ENCODE data around the gene ST6GALNAC4. TPM values are rescaled to one million over a fixed set of nuclear protein-coding genes. Genes with fewer than 3 reads are reported as not detected.

The ST6GALNAC4 gene
- total and polyA plus RNA-seq, 9 of the 15 experiments (the other 6 are each of a cell fraction or from before 2014, with no cell fraction given): 2.6 to 43.1 (median 15.4) TPM

- Histone ChIP-seq H3K9ac (ENCODE audit: insufficient read depth in 1 of 2, low read depth in 2 of 2, low read length in 2 of 2) (peak overlapping the region in 1 of 2 experiments; percentile 48; a peak in 1 of 4 replicates), H3K27ac (ENCODE audit: extremely low read depth, low read depth, low read length) (no peak overlapping the region)
- intact Hi-C loops (cut with micrococcal nuclease): no loop called here
Measured at GRCh38 chr9:127963041-127963358, 46.2 kb upstream of the ST6GALNAC4 start.

GRCh38 chr9:127962278-127962677 lies 45.4 kb upstream of the ST6GALNAC4 start:
- no peaks in the 10 kb centered on the region for H3K36me3 ChIP-seq (ENCODE audit: control insufficient read depth, insufficient read depth, low read length)
- H3K4me2 ChIP-seq (ENCODE audit: insufficient read depth, low read length): no peak overlapping the region
- in situ Hi-C loops (cut with MboI): loop anchor here (10.0 kb wide), 1 partner anchor 73 kb away; no protein-coding TSS in a partner anchor
- ATAC-seq: no peak
- POLR2A ChIA-PET: interaction anchor here (0.6 to 1.1 kb wide), 4 partner anchors 12 to 354 kb away, joined by 3 read pairs; no protein-coding TSS in a partner anchor
- H3K27ac ChIP-seq (ENCODE audit: extremely low read depth, low read depth, low read length): no peak overlapping the region
- peaks cover 70% of the 10 kb centered on the region for H3K79me2 ChIP-seq (ENCODE audit: control insufficient read depth, insufficient read depth, low read length)
- H3K27me3 ChIP-seq (ENCODE audit: control insufficient read depth in 2 of 2, insufficient read depth in 2 of 2, low read length in 2 of 2): no peaks in the 10 kb centered on the region
- intact Hi-C loops (cut with micrococcal nuclease): no loop called here
- TF ChIP-seq BRF2 (IDR thresholded peaks at IDR 0.05; ENCODE audit: borderline replicate concordance, insufficient read depth, insufficient read length) (no peak), SMARCE1 (IDR thresholded peaks at IDR 0.05) (no peak), ZNF184 (CRISPR knock-in tag; IDR thresholded peaks at IDR 0.05) (no peak)
- peaks cover 35 to 58% of the 10 kb centered on the region in 2 experiments for H3K4me1 ChIP-seq (replicated peaks in 1 of 2; ENCODE audit: control insufficient read depth in 2 of 2, insufficient read depth in 2 of 2, low read length in 2 of 2)
- WGBS (ENCODE audit: insufficient coverage, low coverage, missing lambda C conversion rate): 36% methylated on average over 3 of the region's 3 CpGs
- DNase-seq (ENCODE audit: extremely low read depth in 1 of 4, low spot score in 3 of 4): no peak
- H3K9ac ChIP-seq (ENCODE audit: insufficient read depth in 1 of 2, low read depth in 2 of 2, low read length in 2 of 2): no peak overlapping the region
- H2AFZ ChIP-seq (ENCODE audit: low read depth, low read length): no peak overlapping the region
- H3K9me1 ChIP-seq (ENCODE audit: control insufficient read depth, insufficient read depth, low read length): no peaks in the 10 kb centered on the region
- H4K20me1 ChIP-seq (replicated peaks; ENCODE audit: control insufficient read depth, insufficient read depth, low read length): peaks cover 4% of the 10 kb centered on the region; the same call in 1 of the 2 replicates
- no peak overlapping the region for H3K4me3 ChIP-seq
- H3K9me3 ChIP-seq (replicated peaks; ENCODE audit: control insufficient read depth, insufficient read depth, low read depth, low read length): no peaks in the 10 kb centered on the region
- BruUV-seq (replicated peaks): no TSS peak
- no peak for FAIRE-seq
- CTCF ChIA-PET (ENCODE audit: low intra/inter-chr PET ratio): no interaction called here

More at GRCh38 chr9:127963041-127963358, 46.2 kb upstream of the ST6GALNAC4 start:
- Histone ChIP-seq H4K20me1 (replicated peaks; ENCODE audit: control insufficient read depth, insufficient read depth, low read length) (peaks cover 4% of the 10 kb centered on the region; the same call in 1 of the 2 replicates), H2AFZ (ENCODE audit: low read depth, low read length) (no peak overlapping the region), H3K4me2 (ENCODE audit: insufficient read depth, low read length) (no peak overlapping the region), H3K4me1 (replicated peaks in 1 of 2; ENCODE audit: control insufficient read depth in 2 of 2, insufficient read depth in 2 of 2, low read length in 2 of 2) (peaks cover 36 to 65% of the 10 kb centered on the region in 2 experiments), H3K27me3 (ENCODE audit: control insufficient read depth in 2 of 2, insufficient read depth in 2 of 2, low read length in 2 of 2) (no peaks in the 10 kb centered on the region), H3K9me1 (ENCODE audit: control insufficient read depth, insufficient read depth, low read length) (no peaks in the 10 kb centered on the region), H3K79me2 (ENCODE audit: control insufficient read depth, insufficient read depth, low read length) (peaks cover 70% of the 10 kb centered on the region), H3K4me3 (no peak overlapping the region), H3K9me3 (replicated peaks; ENCODE audit: control insufficient read depth, insufficient read depth, low read depth, low read length) (no peaks in the 10 kb centered on the region), H3K36me3 (ENCODE audit: control insufficient read depth, insufficient read depth, low read length) (no peaks in the 10 kb centered on the region)
- no peak for DNase-seq (ENCODE audit: extremely low read depth in 1 of 4, low spot score in 3 of 4)
- peak; percentile 50 for TF ChIP-seq MEIS2 (IDR thresholded peaks at IDR 0.05; ENCODE audit: partially characterized antibody)
- TF ChIP-seq LEF1 (IDR thresholded peaks at IDR 0.05): no peak
- in situ Hi-C loops (cut with MboI): loop anchor here (10.0 kb wide), 1 partner anchor 72 kb away; no protein-coding TSS in a partner anchor
- ATAC-seq: no peak
- ChIA-PET POLR2A (interaction anchor here (0.6 to 3.6 kb wide), 4 partner anchors 8 to 138 kb away, joined by 3 to 18 read pairs (median 3); no protein-coding TSS in a partner anchor), CTCF (ENCODE audit: low intra/inter-chr PET ratio) (no interaction called here)
- FAIRE-seq: no peak
- no TSS peak for BruUV-seq (replicated peaks)
- WGBS (ENCODE audit: insufficient coverage, low coverage, missing lambda C conversion rate): 82% methylated on average over 3 of the region's 3 CpGs
